IPS-15b (cell line): ENCODE data around the gene RNF227.

Source experiments
- H3K27me3 ChIP-seq: one replicate; pipeline ENCODE4 v1.6.1; 2013; ENCODE audit warnings: low read length; ENCODE audit not compliant: control insufficient read depth, insufficient read depth
- H3K36me3 ChIP-seq: one replicate; pipeline ENCODE4 v1.6.1; 2013; ENCODE audit warnings: low read length; ENCODE audit not compliant: control insufficient read depth, insufficient read depth
- H3K4me1 ChIP-seq: one replicate; pipeline ENCODE4 v1.6.1; 2013; ENCODE audit warnings: mild to moderate bottlenecking, low read length; ENCODE audit not compliant: control insufficient read depth, insufficient read depth
- H3K4me3 ChIP-seq: one replicate; pipeline ENCODE4 v1.5.1; 2013; ENCODE audit warnings: low read depth, low read length
- H3K9ac ChIP-seq: one replicate; pipeline ENCODE4 v1.6.1; 2013; ENCODE audit warnings: low read depth, mild to moderate bottlenecking, low read length
- H3K9me3 ChIP-seq: one replicate; pipeline ENCODE4 v1.6.1; 2013; ENCODE audit warnings: mild to moderate bottlenecking, low read length; ENCODE audit not compliant: control insufficient read depth, insufficient read depth

The RNF227 gene

DNA sequence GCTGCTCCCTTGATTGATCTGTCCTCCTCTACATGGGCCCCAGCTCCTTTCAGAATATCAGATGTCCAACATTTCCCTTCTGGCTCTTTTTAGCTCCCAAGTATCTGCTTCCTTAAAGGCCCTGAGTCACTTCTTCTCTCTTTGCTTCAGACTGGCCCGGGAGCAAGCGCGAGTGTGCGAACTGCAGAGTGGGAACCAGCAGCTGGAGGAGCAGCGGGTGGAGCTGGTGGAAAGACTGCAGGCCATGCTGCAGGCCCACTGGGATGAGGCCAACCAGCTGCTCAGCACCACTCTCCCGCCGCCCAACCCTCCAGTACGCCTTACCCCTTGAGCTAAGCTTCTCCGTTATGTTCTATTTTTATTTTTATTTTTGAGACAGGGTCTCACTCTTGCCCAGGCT lies 28.2 kb upstream of the RNF227 start:
- peaks cover 35% of the 10 kb centered on the region for H3K36me3 ChIP-seq
- H3K9ac ChIP-seq, result no peak overlapping the region
- no peaks in the 10 kb centered on the region for H3K27me3 ChIP-seq
- no peak overlapping the region for H3K4me3 ChIP-seq
- no peaks in the 10 kb centered on the region for H3K9me3 ChIP-seq
- no peaks in the 10 kb centered on the region for H3K4me1 ChIP-seq

DNA sequence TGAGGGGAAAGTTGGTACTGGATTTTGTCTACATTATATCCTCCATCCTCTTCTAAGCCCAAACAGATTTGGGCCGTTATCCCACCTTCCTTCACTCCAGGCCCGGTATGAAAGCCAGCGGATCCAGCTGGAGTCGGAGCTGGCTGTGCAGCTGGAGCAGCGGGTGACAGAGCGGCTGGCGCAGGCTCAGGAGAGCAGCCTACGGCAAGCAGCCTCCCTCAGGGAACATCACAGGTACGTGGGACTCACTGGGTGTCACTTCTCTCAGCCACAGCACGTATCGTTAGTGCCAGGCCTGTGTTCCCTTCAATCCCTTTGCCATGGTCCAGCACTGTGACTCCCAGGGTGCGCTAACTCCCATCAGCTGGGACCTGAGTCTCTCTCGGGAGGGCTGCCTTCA lies 27.2 kb upstream of the RNF227 start:
- peaks cover 32% of the 10 kb centered on the region for H3K36me3 ChIP-seq
- no peak overlapping the region for H3K4me3 ChIP-seq
- H3K9ac ChIP-seq, result no peak overlapping the region

DNA sequence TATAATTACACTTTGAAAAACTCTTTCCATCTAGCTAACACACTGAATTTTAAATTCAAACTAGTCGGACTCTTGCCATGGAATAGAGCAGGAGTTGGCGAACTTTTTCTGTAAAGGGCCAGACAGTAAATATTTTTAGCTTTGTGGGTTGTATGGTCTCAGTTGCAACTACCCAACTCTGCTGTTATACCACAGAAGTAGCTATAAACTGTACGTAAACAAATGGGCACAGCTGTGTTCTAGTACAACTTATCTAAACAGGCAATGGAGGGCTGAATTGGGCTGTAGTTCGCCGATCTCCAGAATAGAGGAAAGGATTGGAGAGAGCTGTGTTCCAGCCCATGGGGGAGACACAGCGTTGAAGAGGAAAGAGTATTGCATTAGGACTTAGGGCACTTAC lies 24.7 kb upstream of the RNF227 start:
- Histone ChIP-seq H3K36me3 (peaks cover 31% of the 10 kb centered on the region), H3K9ac (no peak overlapping the region), H3K27me3 (no peaks in the 10 kb centered on the region), H3K4me1 (no peaks in the 10 kb centered on the region), H3K9me3 (no peaks in the 10 kb centered on the region), H3K4me3 (no peak overlapping the region)

More for the DNA sequence above, 27.2 kb upstream of the RNF227 start:
- Histone ChIP-seq H3K9me3 (no peaks in the 10 kb centered on the region), H3K27me3 (no peaks in the 10 kb centered on the region), H3K4me1 (no peaks in the 10 kb centered on the region)

DNA sequence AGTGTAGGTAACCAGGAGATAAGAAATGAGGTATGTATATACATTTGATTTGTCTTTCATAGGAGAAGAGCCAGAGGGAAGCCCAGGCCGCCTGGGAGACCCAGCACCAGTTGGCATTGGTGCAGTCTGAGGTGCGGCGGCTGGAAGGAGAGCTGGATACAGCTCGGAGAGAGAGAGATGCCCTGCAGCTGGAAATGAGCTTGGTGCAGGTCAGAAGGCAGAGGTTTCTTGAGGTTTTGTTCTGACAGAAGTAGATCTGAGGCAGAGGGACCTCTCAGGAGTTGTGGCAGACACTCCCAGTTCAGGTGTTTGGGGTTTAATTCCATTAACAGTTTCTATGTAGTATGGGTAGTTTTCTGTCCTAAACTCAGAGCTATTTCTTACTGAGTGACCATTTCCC lies 23.9 kb upstream of the RNF227 start:
- H3K27me3 ChIP-seq, result no peaks in the 10 kb centered on the region
- H3K4me3 ChIP-seq, result no peak overlapping the region
- no peak overlapping the region for H3K9ac ChIP-seq
- no peaks in the 10 kb centered on the region for H3K4me1 ChIP-seq
- H3K36me3 ChIP-seq, result peaks cover 30% of the 10 kb centered on the region
- no peaks in the 10 kb centered on the region for H3K9me3 ChIP-seq

DNA sequence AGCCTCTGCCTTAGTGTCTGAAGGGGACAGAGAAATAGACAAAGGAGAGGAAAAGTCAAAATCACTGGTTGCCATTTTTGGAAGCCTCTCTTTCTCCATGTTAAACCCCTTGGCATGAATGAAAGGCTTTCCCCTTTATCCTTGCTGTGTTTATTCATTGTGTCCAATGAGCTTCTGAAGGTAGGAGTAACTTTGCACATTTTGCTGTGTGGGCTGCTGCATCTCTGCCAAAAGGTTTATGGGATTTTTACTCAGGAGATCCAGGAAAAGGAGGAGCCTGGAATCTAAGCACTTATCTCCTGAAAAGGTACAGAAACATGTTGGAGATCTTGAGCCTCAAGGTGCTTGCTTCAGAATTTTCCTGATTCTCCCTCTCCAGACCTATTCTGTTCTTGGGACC lies 19.8 kb upstream of the RNF227 start:
- H3K36me3 ChIP-seq, result peaks cover 12% of the 10 kb centered on the region
- H3K4me3 ChIP-seq, result no peak overlapping the region
- peaks cover 13% of the 10 kb centered on the region for H3K27me3 ChIP-seq
- H3K9ac ChIP-seq, result no peak overlapping the region
- H3K4me1 ChIP-seq, result no peaks in the 10 kb centered on the region
- H3K9me3 ChIP-seq, result no peaks in the 10 kb centered on the region

DNA sequence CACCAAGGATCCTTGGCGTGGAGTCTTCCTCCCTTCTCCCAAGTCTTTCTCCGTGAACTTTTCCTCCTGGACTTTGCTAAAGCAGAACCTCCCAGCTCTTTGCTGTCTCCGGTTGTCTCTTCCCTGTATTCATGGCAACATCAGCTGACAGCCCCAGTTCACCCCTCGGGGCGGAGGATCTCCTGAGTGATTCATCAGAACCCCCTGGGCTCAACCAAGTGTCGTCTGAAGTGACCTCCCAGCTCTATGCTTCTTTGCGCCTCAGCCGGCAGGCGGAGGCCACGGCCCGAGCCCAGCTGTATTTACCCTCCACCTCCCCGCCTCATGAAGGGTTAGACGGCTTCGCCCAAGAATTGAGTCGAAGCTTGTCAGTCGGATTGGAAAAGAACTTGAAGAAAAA lies 16.9 kb upstream of the RNF227 start:
- H3K4me1 ChIP-seq, result peaks cover 2% of the 10 kb centered on the region
- H3K9ac ChIP-seq, result peak overlapping the region; percentile 65
- peaks cover 31% of the 10 kb centered on the region for H3K27me3 ChIP-seq
- H3K36me3 ChIP-seq, result peaks cover 4% of the 10 kb centered on the region
- H3K4me3 ChIP-seq, result peak overlapping the region; percentile 99
- H3K9me3 ChIP-seq, result no peaks in the 10 kb centered on the region

DNA sequence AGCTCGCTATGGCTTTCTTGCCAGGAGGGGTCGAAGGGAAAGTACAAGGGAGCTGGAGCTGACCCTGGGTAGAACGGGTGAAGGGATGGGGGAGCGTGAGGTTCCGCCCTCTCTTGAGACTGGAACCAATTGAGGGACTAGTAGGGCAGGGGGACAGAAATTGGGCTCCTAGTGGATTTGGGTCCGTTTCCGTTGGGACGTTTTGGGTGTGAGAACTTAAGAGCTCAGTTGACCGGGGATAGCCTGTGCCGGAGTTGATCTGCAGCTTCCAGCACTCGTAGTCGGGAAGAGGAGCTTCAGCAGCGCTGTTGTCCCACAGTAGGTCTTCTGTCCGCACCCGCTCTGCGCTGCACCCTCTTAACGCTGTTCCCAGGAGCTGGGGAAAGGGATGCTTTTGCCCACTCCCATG lies 16.4 kb upstream of the RNF227 start:
- H3K4me3 ChIP-seq, result peak overlapping the region; percentile 99
- peaks cover 2% of the 10 kb centered on the region for H3K4me1 ChIP-seq
- peak overlapping the region; percentile 65 for H3K9ac ChIP-seq
- H3K36me3 ChIP-seq, result peaks cover 4% of the 10 kb centered on the region
- peaks cover 36% of the 10 kb centered on the region for H3K27me3 ChIP-seq
- H3K9me3 ChIP-seq, result no peaks in the 10 kb centered on the region

DNA sequence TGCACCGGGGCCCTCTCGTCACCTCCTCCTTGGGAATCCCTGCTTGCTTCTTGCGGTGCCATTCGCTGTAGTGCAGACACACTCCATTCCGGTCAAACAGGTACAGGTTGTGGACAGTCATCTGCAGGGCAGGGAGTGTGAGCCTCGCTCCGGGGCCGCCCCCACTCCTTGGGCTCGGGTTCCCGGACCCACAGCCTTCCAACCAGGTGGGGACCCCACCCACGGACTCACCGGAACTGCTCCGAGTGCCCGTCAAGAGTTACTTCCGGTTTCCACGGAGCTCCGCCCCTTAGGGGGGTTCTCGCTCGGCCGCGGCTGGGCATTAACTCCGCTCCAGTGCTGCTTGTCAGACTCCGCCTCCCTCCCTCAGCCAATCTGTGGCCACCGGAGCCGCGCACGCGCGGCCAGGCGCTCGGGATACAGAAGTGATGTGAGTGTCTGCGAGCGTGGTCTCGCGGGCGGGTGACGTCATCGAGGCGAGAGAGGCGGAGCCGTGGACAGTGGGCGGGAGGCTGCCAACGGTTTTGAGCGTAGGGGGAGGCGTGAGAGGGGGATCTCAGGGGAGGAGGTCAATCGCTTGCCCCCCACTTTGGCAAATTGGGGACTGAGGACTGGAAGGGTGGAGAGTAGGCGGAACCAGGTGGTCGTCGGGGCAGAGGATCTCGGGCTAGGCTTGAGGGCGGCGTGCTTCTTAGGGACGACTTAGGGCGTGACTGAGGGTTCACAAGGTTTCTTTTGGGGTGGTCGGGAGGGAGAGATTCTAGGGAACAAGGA lies 15.8 kb upstream of the RNF227 start, which contains the start of the genes CNTROB and TRAPPC1:
Gene CNTROB, plus strand, starts transcription at position 498 of the 774 bp plus-strand sequence. CDS start 874 bp downstream, outside the sequence.
Gene TRAPPC1, minus strand, starts transcription at position 238 of the 774 bp plus-strand sequence. Its CDS starts 117 bp downstream, at position 121.
- peaks cover 2% of the 10 kb centered on the region for H3K4me1 ChIP-seq
- H3K27me3 ChIP-seq, result peaks cover 42% of the 10 kb centered on the region
- H3K9ac ChIP-seq, result peak within 1 kb of the TSS; percentile 65
- H3K36me3 ChIP-seq, result peaks cover 4% of the 10 kb centered on the region
- peak within 1 kb of the TSS; percentile 99 for H3K4me3 ChIP-seq
- no peaks in the 10 kb centered on the region for H3K9me3 ChIP-seq

DNA sequence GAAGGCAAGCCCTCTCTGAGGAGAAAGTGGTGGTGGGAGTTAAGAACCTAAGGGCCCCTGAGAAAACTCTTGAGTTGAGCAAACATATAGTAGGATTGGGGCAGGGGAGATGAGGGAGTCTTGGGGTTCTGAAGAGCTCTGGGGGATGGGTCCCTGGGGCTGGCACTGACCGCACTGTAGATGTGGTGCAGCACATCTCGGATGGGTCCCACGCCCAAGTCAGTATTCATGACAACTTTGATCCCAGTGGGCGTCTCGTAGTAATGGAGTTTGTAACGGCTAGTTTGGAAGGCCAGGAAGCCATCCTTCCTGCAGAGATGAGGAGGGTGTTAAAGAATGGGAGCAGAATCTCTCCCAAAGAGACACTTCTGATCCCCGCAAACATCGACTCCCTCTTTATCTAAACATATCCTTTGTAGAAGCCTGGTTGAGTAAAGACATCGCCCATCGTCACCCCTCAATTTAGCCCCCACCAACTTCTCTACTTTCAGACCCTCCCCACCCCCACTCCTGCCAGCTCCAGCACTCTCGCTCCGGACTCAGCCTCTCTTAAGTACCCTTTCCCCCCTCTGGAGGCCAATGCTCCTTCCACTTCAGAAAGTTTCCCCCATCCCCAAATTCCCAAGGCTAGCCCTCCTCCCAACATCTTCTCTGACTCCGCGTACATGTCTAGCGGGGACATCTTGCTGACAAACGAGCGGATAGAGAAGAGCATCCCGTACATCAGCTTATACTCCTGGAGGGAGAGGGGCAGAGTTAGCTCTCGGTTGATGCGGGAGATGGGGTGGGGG lies 14.9 kb upstream of the RNF227 start:
- Histone ChIP-seq H3K9ac (peak overlapping the region; percentile 24), H3K4me1 (peaks cover 2% of the 10 kb centered on the region), H3K36me3 (peaks cover 3% of the 10 kb centered on the region), H3K9me3 (no peaks in the 10 kb centered on the region), H3K27me3 (peaks cover 50% of the 10 kb centered on the region), H3K4me3 (peak overlapping the region; percentile 99)

DNA sequence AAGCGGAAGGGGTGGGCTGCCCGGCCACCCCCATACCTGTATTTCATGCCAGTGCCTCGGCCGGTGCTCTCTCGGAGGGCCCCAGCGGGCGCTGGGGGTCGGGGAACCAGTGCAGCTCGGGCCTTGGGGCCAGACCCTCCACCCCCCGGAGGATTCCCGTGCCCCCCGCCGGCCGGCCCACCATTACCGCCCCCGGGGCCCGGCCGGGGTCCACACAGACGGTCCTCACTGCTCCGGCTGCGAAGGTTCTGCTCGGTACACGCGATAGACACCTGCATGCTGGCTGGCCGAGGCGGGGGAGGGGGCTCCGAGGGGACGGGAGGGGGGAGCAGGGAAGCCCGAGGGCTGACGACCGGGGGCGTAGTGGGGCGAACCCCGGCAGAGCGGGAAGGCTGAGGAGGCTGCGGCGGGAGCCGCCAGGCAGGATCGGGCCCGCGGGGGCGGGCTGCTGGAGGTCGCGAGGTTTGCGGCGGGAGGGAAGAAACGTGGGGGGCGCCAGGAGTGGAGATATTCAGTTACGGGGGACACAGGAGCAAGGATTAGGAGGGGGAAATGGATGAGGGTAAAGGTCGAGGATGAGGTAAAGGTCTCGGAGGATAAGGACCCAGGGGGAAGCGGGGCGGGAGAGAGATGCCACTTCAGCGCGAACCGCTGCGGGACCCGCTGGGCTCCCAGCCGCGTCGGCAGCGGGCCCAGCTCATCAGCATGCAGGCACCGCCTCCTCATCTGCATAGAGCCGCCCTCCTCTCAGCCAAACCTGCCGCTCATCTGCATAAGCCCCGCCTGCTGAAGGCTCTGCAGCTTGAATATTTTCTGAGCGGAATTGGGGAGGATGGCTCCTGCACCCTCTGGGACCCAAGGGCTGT lies 13.3 kb upstream of the RNF227 start, which contains the start of gene KCNAB3:
Gene KCNAB3, minus strand, starts transcription at position 699 of the 866 bp plus-strand sequence. Its CDS starts 421 bp downstream, at position 278.
- no peak within 1 kb of the TSS for H3K9ac ChIP-seq
- H3K4me3 ChIP-seq, result peak within 1 kb of the TSS; percentile 62
- peaks cover 65% of the 10 kb centered on the region for H3K27me3 ChIP-seq
- H3K4me1 ChIP-seq, result peaks cover 2% of the 10 kb centered on the region
- H3K9me3 ChIP-seq, result no peaks in the 10 kb centered on the region
- no peaks in the 10 kb centered on the region for H3K36me3 ChIP-seq

DNA sequence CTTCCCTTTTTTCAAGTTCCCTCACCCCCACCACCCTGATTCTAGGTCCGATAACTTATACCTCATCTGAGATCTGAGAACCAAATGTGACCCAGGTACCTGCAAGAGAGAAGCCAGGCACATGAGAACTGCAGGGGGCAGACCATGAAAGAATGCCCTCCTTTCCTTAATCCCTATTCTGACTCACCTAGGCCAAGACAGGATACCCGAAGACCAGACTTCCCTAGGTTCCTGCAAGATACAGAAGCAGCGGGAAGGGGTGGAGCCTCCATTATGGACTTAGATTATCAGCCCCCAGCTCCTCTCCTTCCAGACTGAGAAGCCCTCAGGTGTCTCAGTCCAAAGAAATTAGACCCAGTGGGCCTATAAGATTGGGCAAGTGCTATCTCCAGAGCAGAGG lies 11.5 kb upstream of the RNF227 start:
- Histone ChIP-seq H3K4me3 (no peak overlapping the region), H3K9ac (no peak overlapping the region), H3K27me3 (peaks cover 73% of the 10 kb centered on the region), H3K9me3 (no peaks in the 10 kb centered on the region), H3K4me1 (peaks cover 2% of the 10 kb centered on the region), H3K36me3 (no peaks in the 10 kb centered on the region)
